Left lung (tissue), 10 donors: ENCODE results near the gene PPP1R37. TPM values are rescaled to one million over a fixed set of nuclear protein-coding genes. Genes with fewer than 3 reads are reported as not detected.

Experiments
- ATAC-seq: fragments of 200-7000 bp; cut with Tn5 transposase; one replicate; pipeline ENCODE4 v1.9.1; 2020; ENCODE audit warnings: moderate library complexity
- DNase-seq, 4 donors: peaks; one replicate each; pipeline ENCODE4 v3.0.0-alpha.2; 2013 to 2020
- H3K27ac ChIP-seq, 2 donors: fragments of 200-600 bp; sonication (generic) in 1 of 2; one replicate each; pipeline versions ENCODE4 v1.5.0 to v1.8.0; 2020 to 2021
- H3K27me3 ChIP-seq, 2 donors: fragments of 200-600 bp; sonication (generic) in 1 of 2; one replicate each; pipeline versions ENCODE4 v1.5.0 to v1.8.0; 2020 to 2021
- H3K36me3 ChIP-seq, 2 donors: fragments of 200-600 bp; sonication (generic) in 1 of 2; one replicate each; pipeline versions ENCODE4 v1.5.0 to v1.8.0; 2020 to 2021
- H3K4me1 ChIP-seq, 2 donors: fragments of 200-600 bp; one replicate each; pipeline ENCODE4 v1.8.0; 2021
- H3K4me3 ChIP-seq, 2 donors: fragments of 200-600 bp; sonication (generic) in 1 of 2; one replicate each; pipeline versions ENCODE4 v1.5.0 to v1.8.0; 2020 to 2021; ENCODE audit warnings: mild to moderate bottlenecking in 1 of 2
- H3K9me3 ChIP-seq, 2 donors: fragments of 200-600 bp; sonication (generic) in 1 of 2; one replicate each; pipeline versions ENCODE4 v1.5.0 to v1.8.0; 2020 to 2021
- CTCF ChIP-seq, 2 donors: fragments of 200-600 bp; sonication (generic) in 1 of 2; IDR thresholded peaks; one replicate each; pipeline versions ENCODE4 v1.5.0 to v1.8.0; 2021; ENCODE audit warnings: antibody characterized with exemption in 2 of 2
- intact Hi-C, 2 donors: fragments of 100-400 bp; cut with DNase I; formaldehyde crosslinking; loops; one replicate each; pipeline versions ENCODE4 v1.11.2 to v1.14.2; 2022
- polyA plus RNA-seq, 6 donors: library from polyadenylated mRNA; unstranded; fragments of 120-200 nt; gene quantifications; one replicate each; pipeline ENCODE4 v1.2.1, GENCODE V29; 2013; ENCODE audit not compliant: insufficient read length in 6 of 6
- total RNA-seq, 2 donors: library from RNA; stranded (reverse); fragmentation: NEBNext Ultra II Directional; extraction: Animal tissue kit (Norgen Biotek cat#: 25700); gene quantifications; one replicate each; pipeline ENCODE4 v1.2.1, GENCODE V29; 2021
- donor health status: DM: no; HTN: yes; CAD: no.
- donor health status: DM: no; HTN: no; CAD: no.

Gene PPP1R37
- total and polyA plus RNA-seq, 8 donors = 17.3 to 29.8 (median 26.0) TPM

GRCh38 chr19:45175515-45176345 is 82.8 kb downstream of the PPP1R37 start:
- no peak for DNase-seq
- Histone ChIP-seq H3K27me3 (no peaks in the 10 kb centered on the region), H3K4me1 (peaks cover 11 to 54% of the 10 kb centered on the region in 2 donors), H3K9me3 (no peaks in the 10 kb centered on the region), H3K36me3 (no peaks in the 10 kb centered on the region), H3K27ac (no peak overlapping the region), H3K4me3 (no peak overlapping the region)
- intact Hi-C loops = no loop called here
- ATAC-seq = no peak
- no peak for TF ChIP-seq CTCF (IDR thresholded peaks at IDR 0.05)

GRCh38 chr19:45177817-45178261 is 84.9 kb downstream of the PPP1R37 start, which contains the start of gene TRAPPC6A:
Gene TRAPPC6A (minus strand): TSS chr19:45178237. CDS start chr19:45178218, 19 bp downstream.
- DNase-seq (no peak), ATAC-seq (peak; percentile 6)
- intact Hi-C loops = no loop called here
- peak within 1 kb of the TSS; percentile 88 to 96 for H3K4me3 ChIP-seq
- TF ChIP-seq CTCF (IDR thresholded peaks at IDR 0.05) = no peak
- H3K27ac ChIP-seq = peak within 1 kb of the TSS; percentile 84 to 97
- no peaks in the 10 kb centered on the region for H3K9me3 ChIP-seq
- H3K36me3 ChIP-seq = peaks cover 0 to 6% of the 10 kb centered on the region in 2 donors
- H3K27me3 ChIP-seq = no peaks in the 10 kb centered on the region
- H3K4me1 ChIP-seq = peaks cover 13 to 58% of the 10 kb centered on the region in 2 donors

GRCh38 chr19:45178262-45179071 is 85.5 kb downstream of the PPP1R37 start, which contains the start of gene BLOC1S3:
Gene BLOC1S3 (plus strand): TSS chr19:45178784. CDS start chr19:45179297, 513 bp downstream.
- peak within 1 kb of the TSS; percentile 84 to 97 for H3K27ac ChIP-seq
- peak; percentile 95 for ATAC-seq
- peak within 1 kb of the TSS; percentile 88 to 96 for H3K4me3 ChIP-seq
- H3K27me3 ChIP-seq = no peaks in the 10 kb centered on the region
- peak; percentile 99 to 100 (median 100) for DNase-seq
- peak; percentile 14 to 54 for TF ChIP-seq CTCF (IDR thresholded peaks at IDR 0.05)
- intact Hi-C loops = no loop called here
- no peaks in the 10 kb centered on the region for H3K9me3 ChIP-seq
- peaks cover 13 to 63% of the 10 kb centered on the region in 2 donors for H3K4me1 ChIP-seq
- H3K36me3 ChIP-seq = peaks cover 0 to 6% of the 10 kb centered on the region in 2 donors

GRCh38 chr19:45179072-45179891 is 86.3 kb downstream of the PPP1R37 start:
- peak overlapping the region; percentile 88 to 96 for H3K4me3 ChIP-seq
- ATAC-seq (peak; percentile 2), DNase-seq (peak in 3 of 4 donors; percentile 18 to 89 (median 44))
- H3K9me3 ChIP-seq = no peaks in the 10 kb centered on the region
- peak overlapping the region; percentile 84 to 97 for H3K27ac ChIP-seq
- H3K36me3 ChIP-seq = peaks cover 0 to 6% of the 10 kb centered on the region in 2 donors
- peaks cover 13 to 69% of the 10 kb centered on the region in 2 donors for H3K4me1 ChIP-seq
- no peak for TF ChIP-seq CTCF (IDR thresholded peaks at IDR 0.05)
- intact Hi-C loops = no loop called here
- no peaks in the 10 kb centered on the region for H3K27me3 ChIP-seq
